HCT116 (cell line): ENCODE data around the gene INSRR.

Source experiments
- CBX3 ChIP-seq: IDR thresholded peaks from 2 replicates; pipeline ENCODE4 v1.6.1; 2012; ENCODE audit warnings: low read depth
- ELF1 ChIP-seq: IDR thresholded peaks from 2 replicates; pipeline ENCODE4 v1.6.1; 2012; ENCODE audit warnings: low read depth, borderline replicate concordance
- EZH2 ChIP-seq: fragments of 200-600 bp; sonication (generic); IDR thresholded peaks from 2 replicates; pipeline ENCODE4 v1.6.1; 2017; ENCODE audit warnings: antibody characterized with exemption, mixed run types
- JUND ChIP-seq: IDR thresholded peaks from 2 replicates; pipeline ENCODE4 v1.6.1; 2012
- POLR2A ChIP-seq: IDR thresholded peaks from 2 replicates; pipeline ENCODE4 v1.7.0; 2011; ENCODE audit warnings: borderline replicate concordance; ENCODE audit not compliant: insufficient read depth, insufficient read length; ENCODE audit errors: extremely low read depth
- POLR2AphosphoS5 ChIP-seq: IDR thresholded peaks from 2 replicates; pipeline ENCODE4 v1.6.1; 2011; ENCODE audit warnings: mild to moderate bottlenecking, low read depth, low read length, moderate library complexity
- RAD21 ChIP-seq: IDR thresholded peaks from 2 replicates; pipeline ENCODE4 v1.6.1; 2012; ENCODE audit warnings: low read depth, mild to moderate bottlenecking
- TCF7L2 ChIP-seq: IDR thresholded peaks from 2 replicates; pipeline ENCODE4 v1.7.0; 2011; ENCODE audit warnings: borderline replicate concordance, inconsistent platforms; ENCODE audit not compliant: insufficient read depth, insufficient read length; ENCODE audit errors: extremely low read depth
- ZNF274 ChIP-seq: fragments of 200-500 bp; sonication (Bioruptor generic); IDR thresholded peaks from 2 replicates; pipeline ENCODE4 v1.6.1; 2014; ENCODE audit warnings: mild to moderate bottlenecking, low read depth, low read length, inconsistent platforms
- TF ChIP-seq, protein P1 (sequence below), 3 experiments: fragments of 200-600 bp in 1 of 3; sonication (generic) in 1 of 3; IDR thresholded peaks in 2 of 3; conservative IDR thresholded peaks in 1 of 3; 2 replicates each; pipeline ENCODE4 v1.5.1; 2012 to 2017; ENCODE audit warnings: low read depth in 2 of 3, low read length in 2 of 3, antibody characterized with exemption in 1 of 3, borderline replicate concordance in 1 of 3, control low read depth in 1 of 3, mild to moderate bottlenecking in 1 of 3, mixed read lengths in 1 of 3, mixed run types in 1 of 3, moderate library complexity in 1 of 3; ENCODE audit not compliant: insufficient read depth in 1 of 3
- TF ChIP-seq, protein P2 (sequence below): IDR thresholded peaks from 2 replicates; pipeline ENCODE4 v1.6.1; 2012
- TF ChIP-seq, protein P3 (sequence below): IDR thresholded peaks from 2 replicates; pipeline ENCODE4 v1.6.1; 2012; ENCODE audit warnings: low read depth
- TF ChIP-seq, protein P4 (sequence below): IDR thresholded peaks from 2 replicates; pipeline ENCODE4 v1.6.1; 2012

DNA sequence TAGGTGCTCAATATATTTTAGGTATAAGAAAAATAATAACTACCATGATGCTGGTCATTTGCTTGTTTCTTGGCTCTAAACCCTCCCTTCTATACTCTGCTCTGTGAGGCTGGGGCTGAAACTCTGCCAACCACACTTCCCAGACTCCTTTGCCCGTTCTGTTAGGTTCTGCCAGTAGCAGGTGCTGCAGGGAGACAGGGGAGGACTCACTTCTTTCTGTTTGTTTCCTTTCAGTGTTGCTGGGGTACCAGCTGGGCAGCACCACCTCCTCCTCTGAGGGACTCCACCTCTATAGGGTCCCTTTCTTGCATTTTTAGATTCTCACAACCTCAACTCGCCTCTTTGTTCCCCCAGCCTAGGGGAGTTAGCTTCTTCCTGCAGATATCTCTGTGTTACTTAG, 25.3 kb downstream of the INSRR start:
- TF ChIP-seq, protein P1, sequence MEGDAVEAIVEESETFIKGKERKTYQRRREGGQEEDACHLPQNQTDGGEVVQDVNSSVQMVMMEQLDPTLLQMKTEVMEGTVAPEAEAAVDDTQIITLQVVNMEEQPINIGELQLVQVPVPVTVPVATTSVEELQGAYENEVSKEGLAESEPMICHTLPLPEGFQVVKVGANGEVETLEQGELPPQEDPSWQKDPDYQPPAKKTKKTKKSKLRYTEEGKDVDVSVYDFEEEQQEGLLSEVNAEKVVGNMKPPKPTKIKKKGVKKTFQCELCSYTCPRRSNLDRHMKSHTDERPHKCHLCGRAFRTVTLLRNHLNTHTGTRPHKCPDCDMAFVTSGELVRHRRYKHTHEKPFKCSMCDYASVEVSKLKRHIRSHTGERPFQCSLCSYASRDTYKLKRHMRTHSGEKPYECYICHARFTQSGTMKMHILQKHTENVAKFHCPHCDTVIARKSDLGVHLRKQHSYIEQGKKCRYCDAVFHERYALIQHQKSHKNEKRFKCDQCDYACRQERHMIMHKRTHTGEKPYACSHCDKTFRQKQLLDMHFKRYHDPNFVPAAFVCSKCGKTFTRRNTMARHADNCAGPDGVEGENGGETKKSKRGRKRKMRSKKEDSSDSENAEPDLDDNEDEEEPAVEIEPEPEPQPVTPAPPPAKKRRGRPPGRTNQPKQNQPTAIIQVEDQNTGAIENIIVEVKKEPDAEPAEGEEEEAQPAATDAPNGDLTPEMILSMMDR (IDR thresholded peaks at IDR 0.05 in 2 of 3, conservative IDR thresholded peaks at IDR 0.05 in 1 of 3; ENCODE audit: borderline replicate concordance in 1 of 3, insufficient read depth in 1 of 3, low read depth in 2 of 3, low read length in 2 of 3), result peak in 2 of 3 experiments; percentile 16 to 26; a peak in 3 of 6 replicates
- TF ChIP-seq, protein P2, sequence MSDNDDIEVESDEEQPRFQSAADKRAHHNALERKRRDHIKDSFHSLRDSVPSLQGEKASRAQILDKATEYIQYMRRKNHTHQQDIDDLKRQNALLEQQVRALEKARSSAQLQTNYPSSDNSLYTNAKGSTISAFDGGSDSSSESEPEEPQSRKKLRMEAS, result no peak
- TF ChIP-seq POLR2A (no peak), TCF7L2 (no peak), JUND (no peak), ELF1 (no peak), EZH2 (no peak), RAD21 (no peak), POLR2AphosphoS5 (no peak), ZNF274 (no peak), CBX3 (no peak)
- TF ChIP-seq, protein P3, sequence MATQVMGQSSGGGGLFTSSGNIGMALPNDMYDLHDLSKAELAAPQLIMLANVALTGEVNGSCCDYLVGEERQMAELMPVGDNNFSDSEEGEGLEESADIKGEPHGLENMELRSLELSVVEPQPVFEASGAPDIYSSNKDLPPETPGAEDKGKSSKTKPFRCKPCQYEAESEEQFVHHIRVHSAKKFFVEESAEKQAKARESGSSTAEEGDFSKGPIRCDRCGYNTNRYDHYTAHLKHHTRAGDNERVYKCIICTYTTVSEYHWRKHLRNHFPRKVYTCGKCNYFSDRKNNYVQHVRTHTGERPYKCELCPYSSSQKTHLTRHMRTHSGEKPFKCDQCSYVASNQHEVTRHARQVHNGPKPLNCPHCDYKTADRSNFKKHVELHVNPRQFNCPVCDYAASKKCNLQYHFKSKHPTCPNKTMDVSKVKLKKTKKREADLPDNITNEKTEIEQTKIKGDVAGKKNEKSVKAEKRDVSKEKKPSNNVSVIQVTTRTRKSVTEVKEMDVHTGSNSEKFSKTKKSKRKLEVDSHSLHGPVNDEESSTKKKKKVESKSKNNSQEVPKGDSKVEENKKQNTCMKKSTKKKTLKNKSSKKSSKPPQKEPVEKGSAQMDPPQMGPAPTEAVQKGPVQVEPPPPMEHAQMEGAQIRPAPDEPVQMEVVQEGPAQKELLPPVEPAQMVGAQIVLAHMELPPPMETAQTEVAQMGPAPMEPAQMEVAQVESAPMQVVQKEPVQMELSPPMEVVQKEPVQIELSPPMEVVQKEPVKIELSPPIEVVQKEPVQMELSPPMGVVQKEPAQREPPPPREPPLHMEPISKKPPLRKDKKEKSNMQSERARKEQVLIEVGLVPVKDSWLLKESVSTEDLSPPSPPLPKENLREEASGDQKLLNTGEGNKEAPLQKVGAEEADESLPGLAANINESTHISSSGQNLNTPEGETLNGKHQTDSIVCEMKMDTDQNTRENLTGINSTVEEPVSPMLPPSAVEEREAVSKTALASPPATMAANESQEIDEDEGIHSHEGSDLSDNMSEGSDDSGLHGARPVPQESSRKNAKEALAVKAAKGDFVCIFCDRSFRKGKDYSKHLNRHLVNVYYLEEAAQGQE, result no peak
- TF ChIP-seq, protein P4, sequence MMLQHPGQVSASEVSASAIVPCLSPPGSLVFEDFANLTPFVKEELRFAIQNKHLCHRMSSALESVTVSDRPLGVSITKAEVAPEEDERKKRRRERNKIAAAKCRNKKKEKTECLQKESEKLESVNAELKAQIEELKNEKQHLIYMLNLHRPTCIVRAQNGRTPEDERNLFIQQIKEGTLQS, result no peak
